Thyroid gland (tissue), 4 donors: Measurements from ENCODE around the gene TECPR2.

ENCODE experiments used
- POLR2A ChIP-seq, 2 donors: fragments of 450-650 bp; IDR thresholded peaks; one replicate each; pipeline ENCODE4 v1.6.1; 2017; ENCODE audit warnings: antibody characterized with exemption in 2 of 2, mild to moderate bottlenecking in 2 of 2, moderate library complexity in 1 of 2
- TF ChIP-seq, protein P1 (sequence below), 6 experiments: fragments of 200-600 bp in 3 of 6; fragments of 450-650 bp in 3 of 6; sonication (generic) in 3 of 6; IDR thresholded peaks; one replicate each; pipeline ENCODE4 v1.5.1; 2016 to 2019; ENCODE audit warnings: antibody characterized with exemption in 6 of 6, mild to moderate bottlenecking in 2 of 6, inconsistent platforms in 1 of 6, moderate library complexity in 1 of 6

GRCh38 chr14:102505775-102506625, 143.3 kb downstream of the TECPR2 start:
- TF ChIP-seq, protein P1, sequence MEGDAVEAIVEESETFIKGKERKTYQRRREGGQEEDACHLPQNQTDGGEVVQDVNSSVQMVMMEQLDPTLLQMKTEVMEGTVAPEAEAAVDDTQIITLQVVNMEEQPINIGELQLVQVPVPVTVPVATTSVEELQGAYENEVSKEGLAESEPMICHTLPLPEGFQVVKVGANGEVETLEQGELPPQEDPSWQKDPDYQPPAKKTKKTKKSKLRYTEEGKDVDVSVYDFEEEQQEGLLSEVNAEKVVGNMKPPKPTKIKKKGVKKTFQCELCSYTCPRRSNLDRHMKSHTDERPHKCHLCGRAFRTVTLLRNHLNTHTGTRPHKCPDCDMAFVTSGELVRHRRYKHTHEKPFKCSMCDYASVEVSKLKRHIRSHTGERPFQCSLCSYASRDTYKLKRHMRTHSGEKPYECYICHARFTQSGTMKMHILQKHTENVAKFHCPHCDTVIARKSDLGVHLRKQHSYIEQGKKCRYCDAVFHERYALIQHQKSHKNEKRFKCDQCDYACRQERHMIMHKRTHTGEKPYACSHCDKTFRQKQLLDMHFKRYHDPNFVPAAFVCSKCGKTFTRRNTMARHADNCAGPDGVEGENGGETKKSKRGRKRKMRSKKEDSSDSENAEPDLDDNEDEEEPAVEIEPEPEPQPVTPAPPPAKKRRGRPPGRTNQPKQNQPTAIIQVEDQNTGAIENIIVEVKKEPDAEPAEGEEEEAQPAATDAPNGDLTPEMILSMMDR (IDR thresholded peaks at IDR 0.05) = no peak
- no peak for TF ChIP-seq POLR2A (IDR thresholded peaks at IDR 0.05)
